NCI-H2171 treated with DMSO at 0.1 percent for 48 hours (cell line): ENCODE data around the gene KLHL29.
A peak's percentile ranks its signal among the peaks of the same experiment; 100 is the strongest.

Experiments
- DNase-seq: peaks from one replicate; lab custom pipeline; 2025; lab: John Stamatoyannopoulos, UW

KLHL29 gene

DNA sequence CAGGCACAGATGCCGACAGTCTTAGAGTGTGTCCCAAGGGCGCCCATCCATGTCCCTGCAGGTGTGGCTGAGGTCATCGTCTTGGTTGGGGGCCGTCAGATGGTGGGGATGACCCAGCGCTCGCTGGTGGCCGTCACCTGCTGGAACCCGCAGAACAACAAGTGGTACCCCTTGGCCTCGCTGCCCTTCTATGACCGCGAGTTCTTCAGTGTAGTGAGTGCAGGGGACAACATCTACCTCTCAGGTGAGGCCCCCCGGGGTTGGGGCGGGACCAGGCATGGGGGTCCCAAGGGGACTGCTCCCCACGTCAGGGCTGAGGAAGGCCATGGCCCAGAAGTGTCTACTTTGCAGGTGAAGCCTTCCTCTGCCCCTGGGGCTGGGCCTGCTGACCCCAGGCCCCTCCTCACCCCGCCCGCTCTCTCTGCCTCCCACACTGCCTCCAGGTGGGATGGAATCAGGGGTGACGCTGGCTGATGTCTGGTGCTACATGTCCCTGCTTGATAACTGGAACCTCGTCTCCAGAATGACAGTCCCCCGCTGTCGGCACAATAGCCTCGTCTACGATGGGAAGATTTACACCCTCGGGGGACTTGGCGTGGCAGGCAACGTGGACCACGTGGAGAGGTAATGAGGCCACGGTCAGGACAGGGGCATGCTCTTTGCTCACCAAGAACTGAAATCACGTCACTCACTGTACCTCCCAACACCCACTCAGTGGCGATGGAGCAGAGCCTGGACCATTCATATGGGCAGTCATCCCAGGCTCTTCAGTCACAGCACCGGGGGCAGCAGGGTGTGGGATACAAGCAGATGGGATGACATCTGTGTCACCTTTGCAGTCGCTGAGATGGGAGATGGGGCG, 311.1 kb downstream of the KLHL29 start:
- DNase-seq = no peak

DNA sequence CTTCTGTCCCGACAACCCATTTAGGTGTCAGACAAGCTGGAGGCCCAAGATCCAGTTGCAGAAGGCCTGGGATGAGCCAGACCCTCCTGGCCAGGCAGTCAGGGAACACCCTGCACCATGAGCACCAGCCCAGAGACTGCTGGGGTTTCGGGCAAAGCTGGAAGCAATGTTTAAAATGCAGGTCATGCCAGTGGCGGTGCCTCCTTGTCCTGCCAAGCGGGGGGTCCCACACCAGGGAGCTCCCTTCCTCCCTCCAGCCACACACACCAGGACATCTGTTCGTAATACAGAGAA, 311.7 kb downstream of the KLHL29 start:
- DNase-seq = no peak

DNA sequence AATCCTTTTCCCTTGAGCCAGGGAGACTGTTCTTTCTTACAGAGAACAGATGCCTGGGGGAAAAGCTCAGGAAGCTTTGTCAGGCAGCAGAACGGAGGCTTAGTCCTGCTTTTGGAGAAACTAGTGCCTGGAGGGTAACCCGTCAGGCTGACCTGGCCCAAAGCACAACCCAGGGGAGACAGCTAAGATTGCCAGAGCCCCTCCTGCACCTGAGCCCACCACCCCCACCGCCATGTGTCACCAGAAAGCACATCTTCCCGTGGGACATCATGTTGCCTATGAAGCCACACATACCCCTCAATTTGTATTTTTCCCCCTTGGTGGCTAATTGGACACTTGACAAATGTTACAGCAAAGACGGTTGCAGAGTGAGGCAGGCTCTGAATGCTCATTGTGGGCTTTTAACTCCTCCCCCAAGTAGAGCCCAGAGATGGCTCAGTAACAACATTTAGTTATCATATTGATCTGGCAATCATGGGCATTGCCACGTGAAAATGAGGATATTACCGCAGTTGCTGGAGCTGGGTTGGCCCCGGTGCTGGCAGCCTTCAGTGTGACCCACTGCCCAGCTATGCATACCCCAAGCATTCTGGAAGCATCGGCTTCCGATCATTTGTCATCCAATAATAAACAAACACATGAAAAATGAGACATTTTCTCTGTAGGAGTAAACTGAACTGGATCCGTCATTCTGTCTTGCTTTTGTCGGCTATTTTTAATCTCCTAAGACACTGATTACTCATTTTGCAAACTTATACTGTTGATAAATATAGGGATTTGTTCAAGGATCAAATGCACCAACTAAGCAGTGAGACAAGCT, 312.5 kb downstream of the KLHL29 start:
- DNase-seq = no peak

DNA sequence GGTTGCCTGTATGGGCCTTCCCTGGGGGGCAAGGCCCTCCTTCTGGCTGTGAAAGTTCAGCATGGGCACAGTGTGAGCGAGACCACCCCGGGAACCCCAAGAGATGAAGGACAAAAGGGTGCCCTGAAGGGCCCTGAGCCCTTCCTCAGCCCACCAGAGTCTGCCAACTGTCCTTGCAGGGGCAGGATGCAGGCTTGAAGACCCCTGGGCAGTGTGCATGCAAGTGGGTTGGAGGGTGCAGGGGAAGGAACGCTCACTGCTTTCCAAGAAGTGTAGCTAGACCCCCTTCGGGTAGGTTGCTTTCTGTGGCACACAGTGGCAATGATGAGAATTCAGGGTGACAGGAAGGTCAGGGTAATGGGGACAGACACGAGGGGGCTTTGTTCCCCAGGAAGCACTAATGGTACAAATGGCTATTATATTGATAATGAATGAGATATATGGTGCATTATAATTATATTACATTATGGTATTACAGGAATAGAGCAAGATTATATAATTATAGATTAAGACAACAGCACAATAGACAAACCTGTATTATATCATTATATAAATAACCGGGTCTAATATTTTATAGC, 313.2 kb downstream of the KLHL29 start:
- no peak for DNase-seq

DNA sequence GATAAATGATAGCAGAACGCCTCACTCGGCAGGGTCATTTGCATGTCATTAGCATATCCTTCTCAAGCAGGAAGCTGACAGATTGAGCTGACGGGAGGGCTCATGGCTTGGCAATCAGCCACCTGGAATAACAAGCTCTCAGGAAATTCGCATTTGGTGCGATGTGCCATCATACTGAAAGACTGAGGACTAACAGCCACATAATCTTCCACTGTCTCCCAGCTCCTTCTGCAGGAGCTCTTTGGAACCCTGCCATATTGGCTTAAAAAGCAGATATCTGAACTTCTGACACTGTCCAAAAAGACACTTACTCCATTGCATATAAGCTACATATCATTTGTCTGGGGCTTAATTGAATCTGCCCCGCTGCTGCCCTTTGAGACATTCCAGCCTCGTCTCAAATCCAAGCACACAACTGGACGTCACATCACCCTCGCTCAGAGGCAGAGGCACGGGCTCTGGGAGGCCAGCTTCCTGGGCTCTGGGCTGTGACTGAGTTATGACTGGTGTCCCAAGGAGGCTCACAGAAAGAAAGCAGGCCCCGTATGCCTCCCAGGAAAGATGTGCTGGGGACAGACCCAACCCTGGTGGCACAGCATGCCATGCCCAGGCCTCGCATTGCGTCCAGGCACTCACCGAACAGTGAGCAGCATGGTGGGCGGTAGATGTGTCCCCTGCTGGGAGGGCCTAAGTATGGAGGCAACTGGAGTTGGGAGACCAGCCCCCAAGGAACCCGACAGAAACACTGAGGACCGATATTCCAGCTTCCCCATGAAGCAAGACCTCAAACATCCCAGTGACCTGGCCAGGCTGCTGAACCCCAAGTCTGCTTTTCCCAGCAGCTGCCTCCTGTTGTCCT, 314.0 kb downstream of the KLHL29 start:
- peak; percentile 75 for DNase-seq

DNA sequence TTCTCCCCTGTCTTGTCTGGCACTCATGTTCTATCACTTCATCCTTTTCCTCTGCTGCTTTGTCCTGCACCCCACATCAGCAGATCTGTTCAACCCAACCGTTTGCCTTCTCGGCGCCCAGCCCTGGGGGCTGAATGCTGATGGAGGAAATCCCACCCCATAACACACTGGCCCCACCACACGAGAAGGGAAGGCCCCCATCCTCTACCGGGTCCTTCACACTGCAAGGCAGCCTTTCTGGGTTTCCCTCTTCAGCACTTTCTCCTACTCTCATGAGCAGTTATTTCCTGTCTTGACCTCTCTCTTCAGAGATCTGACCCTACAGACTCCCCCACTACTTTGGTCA, 314.6 kb downstream of the KLHL29 start:
- no peak for DNase-seq

DNA sequence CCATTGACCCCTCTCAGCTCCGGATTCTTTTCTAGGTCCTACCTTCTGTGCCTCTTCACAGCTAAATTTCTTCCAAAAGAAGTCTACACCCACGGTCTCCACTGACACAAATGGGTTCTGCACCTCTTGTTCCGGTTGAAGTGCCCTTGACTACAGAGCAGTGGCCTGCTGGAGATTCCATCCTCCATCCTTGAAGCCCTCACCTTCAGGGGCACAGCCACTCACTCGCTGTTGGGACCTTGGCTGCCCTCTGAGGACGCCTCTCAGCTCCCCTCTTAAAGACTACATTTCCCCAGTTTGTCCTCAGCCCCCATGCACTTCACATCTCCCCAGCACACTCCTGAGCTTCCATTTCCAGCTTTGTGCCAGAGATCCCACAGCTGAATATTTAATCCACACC, 315.6 kb downstream of the KLHL29 start:
- no peak for DNase-seq

DNA sequence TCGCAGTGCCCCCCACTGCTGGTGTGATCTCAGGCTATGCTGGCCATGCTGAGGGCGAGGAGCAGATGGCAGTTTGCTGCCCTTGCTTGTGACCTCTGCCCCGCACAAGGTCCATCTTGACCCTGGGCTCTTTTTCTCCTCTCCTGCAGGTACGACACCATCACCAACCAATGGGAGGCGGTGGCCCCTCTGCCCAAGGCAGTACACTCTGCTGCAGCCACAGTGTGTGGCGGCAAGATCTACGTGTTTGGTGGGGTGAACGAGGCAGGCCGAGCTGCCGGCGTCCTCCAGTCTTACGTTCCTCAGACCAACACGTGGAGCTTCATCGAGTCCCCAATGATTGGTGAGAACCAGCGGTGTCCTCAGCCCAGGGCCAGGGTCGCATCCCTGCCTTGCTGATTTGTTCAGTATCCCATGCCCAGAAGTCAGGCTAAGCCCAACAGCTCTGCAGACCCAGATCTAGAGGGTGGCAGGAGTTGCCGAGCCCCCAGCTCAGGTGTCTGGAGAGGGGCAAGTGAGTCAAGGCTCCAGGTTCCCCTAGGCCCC, 318.1 kb downstream of the KLHL29 start:
- no peak for DNase-seq

DNA sequence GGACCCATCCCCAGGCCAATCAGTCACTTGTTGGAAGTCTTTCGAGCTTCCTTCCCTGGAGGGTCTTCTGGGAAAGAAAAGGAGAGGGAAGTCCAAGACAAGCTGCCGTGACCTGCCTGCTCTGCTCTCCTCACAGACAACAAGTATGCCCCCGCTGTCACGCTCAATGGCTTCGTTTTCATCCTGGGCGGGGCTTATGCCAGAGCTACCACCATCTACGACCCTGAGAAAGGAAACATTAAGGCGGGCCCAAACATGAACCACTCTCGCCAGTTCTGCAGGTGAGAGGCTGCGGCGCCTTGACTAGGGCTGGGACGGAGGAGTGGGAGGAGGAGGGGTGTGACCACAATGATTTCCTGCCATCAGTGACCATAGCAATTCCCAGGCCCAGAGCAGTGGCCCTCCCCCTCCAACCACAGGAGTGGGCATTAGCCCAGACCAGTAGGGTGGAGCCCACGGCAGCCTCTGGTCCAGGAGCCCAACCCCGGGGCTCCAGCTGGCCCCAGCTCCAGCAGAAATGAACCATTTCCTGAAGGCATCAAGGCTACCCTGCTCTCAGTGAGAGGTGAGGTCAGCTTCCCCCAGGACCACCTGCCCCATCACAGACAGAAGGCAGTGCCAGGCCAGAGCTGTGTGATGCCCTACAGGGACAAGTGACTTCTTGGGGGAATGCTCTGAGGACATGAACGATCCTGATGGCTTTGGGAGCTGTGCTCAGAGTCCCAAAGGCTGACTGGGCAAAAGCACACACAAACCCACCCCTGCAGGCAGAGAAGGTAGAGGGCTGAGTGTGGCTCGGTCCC, 318.8 kb downstream of the KLHL29 start:
- no peak for DNase-seq

DNA sequence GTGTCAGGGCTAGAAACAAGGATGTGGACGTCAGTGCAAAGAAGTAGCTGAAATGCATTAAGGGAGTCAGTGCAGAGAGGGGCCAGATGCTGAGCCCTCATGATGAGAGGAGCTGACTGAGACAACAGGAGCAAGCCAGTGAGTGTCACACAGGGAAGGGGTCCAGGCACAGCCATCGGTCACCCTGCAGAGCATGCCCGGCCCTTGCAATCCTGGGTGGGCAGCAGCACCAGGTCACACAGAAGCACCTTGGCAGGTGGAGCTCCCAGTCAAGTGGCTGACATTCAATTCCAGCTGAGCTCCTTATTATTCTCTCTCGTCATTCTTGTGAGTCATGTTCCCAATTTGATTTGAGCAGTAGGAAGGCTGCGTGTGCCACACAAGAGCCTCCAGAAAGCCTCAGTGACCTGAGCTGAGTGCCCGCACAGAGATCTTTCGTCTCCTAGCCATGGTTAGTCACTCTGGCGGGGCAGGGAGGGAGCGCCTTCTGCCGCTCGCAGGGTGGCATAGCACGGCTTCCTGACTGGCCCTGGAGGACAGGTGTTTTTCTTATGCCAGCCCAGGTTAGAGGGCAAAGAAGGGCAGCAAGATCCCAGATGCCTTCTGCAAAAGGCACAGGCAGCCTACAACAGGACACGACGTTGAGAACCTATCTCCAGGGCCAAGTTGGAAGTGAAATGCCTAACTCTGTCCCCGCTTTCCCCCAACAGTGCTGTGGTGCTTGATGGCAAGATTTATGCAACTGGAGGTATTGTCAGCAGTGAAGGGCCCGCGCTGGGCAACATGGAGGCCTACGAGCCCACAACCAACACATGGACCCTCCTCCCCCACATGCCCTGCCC, 321.0 kb downstream of the KLHL29 start:
- DNase-seq = no peak

DNA sequence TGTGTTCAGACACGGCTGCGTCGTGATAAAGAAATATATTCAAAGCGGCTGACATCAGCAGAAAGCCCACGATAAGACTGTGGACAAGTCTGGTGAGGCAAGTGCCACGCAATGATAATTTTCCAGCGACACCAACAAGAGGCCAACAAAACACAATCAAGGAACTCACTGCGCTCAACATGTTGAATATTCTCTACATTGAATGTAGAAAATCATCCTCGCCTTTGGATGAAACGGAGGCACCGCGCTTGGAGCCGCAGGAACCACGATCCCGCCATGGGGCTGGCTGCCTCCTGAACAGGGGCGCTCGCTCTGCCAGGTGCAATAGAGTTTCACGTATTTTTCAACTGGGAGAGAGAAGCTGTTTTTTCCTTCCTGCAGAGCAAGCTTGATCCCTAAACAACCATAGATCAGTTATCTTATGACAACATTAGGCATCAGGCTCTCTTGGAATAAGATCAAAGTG, 321.7 kb downstream of the KLHL29 start:
- DNase-seq = no peak

DNA sequence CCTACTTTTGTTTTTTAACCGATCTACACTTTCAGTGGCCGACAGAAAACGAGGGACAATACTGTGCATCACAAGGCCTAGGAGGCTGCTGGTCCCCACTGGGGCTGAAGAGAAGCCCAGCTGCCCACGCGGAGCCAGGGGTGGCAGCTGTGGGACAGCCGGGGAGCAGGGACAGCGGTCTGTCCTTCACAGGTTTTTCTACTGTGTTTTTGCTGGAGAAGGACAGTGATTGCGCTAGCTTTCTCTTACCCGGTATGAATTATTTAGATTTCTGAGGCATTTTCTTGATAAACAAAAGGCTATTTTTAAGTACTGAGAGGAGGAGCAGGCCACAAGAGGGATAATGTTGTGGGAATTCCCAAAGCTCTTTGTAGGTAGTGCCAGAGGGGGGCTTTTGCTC, 322.1 kb downstream of the KLHL29 start:
- no peak for DNase-seq

DNA sequence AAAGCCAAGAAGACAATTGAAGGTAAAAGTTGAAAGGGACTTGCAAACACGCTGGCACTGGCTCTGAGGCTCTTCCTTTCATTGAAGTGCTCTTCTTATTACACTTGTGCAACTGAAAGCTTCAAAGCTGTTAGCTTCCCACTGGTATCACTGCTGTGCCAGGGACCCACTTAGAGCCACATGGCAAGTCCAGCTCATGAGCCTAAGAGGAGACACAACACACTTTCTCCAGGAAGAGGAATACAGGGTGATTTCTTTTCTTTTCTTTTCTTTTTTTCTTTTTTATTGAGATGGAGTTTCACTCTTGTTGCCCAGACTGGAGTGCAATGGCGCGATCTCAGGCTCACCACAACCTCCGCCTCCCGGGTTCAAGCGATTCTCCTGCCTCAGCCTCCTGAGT, 323.8 kb downstream of the KLHL29 start:
- peak; percentile 29 for DNase-seq

DNA sequence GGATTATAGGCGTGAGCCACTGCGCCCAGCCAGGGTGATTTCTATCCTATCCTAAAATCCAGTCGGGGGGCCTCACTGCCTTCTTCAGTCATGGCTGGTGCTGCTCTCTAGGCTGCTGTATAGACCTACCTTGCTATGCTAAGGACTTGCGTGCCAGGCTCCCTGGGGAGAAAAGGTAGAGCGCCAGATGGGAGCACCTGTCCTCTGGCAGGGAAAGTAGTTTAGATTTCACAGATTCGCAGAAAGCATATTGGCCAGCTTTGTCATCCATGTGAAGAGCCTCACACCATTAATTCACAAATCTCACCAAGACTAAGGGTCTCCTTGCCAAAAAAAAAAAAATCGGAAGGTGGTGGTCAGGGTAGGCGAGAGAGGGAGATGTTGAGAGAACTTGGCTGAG, 324.3 kb downstream of the KLHL29 start:
- DNase-seq = peak; percentile 98

DNA sequence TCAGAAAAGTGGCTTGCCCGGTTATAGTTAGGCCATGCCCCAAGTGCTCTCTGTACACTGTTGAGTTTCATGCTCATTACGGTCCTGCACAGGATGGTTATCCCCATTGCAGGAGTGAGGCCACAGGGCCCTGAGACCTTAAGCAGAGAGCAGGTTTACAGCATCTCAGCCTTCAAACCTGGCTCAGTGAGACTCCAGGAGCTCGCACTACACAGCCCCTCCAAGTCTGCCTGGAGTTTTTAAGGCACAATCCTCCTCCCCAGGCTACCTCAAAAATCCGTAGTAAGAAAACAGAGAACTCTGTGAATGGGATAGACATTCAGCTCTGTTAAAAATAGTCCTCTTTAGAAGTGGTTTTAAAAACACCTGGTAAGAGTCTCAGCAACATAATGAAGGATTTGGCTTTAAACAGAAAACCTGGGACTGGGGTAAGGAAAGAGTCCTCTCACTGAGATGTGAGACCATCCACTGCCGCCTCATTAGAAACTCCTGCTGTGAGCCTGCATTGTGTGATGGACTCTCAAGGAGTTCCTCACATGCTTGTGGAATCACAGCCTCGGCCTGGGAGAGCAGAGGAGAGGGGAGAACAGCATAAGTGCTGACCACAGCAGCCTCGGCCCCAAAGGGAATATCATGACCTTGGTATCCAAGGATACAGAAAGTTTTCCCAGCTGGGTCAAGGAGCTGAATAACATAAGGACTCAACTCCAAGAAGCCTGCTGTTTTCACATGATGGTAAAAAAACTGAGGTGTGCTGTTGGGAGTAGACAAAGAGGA, 327.2 kb downstream of the KLHL29 start:
- peak; percentile 27 for DNase-seq

DNA sequence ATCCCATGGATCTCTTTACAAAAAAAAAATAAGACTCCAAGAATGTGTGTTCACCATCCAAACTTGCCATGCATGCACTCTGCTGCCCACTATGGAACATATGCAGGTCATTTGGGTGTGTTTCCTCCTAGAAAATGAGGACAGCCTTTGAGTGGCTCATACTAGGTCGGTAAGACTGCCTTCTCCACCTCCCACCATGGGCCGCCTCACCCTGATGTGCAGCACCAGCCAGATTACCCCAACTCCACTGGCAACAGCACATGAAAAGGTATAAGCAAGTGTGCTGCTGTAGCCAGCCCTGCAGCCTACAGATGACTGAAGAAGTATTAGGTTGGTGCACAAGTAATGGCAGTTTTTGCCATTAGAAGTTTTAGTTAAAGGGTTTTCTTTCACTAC, 327.8 kb downstream of the KLHL29 start:
- no peak for DNase-seq

DNA sequence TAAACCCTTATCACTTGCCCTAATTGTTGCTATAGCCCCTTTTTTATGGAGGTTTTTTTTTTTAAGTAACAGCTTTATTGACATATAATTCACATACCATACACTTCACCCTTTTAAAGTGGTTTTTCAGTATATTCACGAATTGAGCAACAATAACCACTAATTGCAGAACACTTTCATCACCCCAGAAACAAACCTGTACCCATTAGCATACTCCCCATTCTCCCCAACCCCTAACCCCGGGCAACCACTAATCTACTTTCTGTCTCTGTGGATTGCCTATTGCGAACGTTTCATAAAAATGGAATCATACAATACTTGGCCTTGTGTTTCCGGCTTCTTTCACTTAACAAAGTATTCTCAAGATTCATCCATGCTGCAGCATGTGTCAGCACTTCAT, 328.4 kb downstream of the KLHL29 start:
- DNase-seq = no peak

DNA sequence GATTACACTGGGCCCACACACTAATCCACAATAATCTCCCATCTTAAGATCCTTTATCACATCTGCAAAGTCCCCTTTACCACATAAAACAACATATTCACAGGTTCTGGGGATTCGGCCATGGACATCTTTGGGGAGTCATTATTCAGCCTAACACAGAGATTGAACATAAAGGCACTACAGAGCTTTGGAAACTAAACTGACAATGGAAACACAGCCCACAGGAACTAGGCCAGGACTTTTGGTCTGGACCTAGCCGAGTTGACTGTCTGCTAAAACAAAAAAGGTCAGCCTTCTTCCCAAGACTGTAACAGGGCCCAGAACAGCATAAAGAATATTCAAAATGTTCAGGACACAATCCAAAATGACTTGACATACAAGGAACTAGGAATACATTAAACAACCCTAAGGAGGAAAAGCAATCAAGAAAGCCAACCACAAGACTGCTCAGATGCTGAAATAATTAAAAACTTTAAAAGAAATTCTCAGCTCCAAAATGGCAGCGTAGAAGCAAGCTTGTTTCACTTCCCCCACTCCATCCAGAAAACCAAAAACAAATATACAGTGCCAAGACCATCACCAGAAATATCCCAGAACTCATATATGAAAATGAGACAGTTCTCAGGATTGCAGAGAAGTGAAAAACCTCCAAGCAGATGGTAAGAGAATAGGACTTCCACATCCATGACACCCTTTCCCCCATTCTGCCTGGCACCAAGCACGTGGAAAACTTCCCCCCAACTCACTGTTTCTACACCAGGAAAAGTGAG, 334.1 kb downstream of the KLHL29 start:
- no peak for DNase-seq

DNA sequence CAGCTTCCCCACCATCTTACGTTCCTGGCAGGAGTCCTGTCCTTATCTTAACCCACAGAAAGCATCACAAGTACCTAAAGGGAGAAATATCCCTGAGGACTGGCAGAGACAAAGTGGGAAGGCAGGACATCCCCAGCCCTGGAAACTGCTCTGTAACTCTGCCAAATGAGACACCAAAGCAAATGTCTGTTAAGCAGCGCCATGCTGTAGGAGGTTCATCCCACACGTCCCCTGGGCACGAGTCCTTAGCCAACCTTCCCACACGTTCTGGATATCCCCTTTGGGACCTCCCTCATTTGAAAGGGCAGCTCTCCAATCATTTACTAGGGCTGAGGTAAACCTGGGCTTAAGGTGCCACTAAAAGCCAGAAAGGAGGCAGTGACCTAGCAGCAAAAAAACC, 334.7 kb downstream of the KLHL29 start:
- peak; percentile 72 for DNase-seq
